CD4-positive, alpha-beta T cell treated with Interleukin-21 for 1 hour (primary cell): ENCODE measurements around the gene GOLGA6L10.
"Not testable (repeated sequence)": the region's sequence is repeated elsewhere in the genome, so short reads cannot be mapped to it uniquely, and the experiment has no call there.

Experiments
- DNase-seq: peaks from one replicate; pipeline ENCODE4 v3.0.0-alpha.2; 2020

GOLGA6L10 gene

GRCh38 chr15:82349375-82349774, at the start of gene GOLGA6L10:
Gene GOLGA6L10, minus strand, starts transcription at chr15:82349475. Its CDS starts 100 bp downstream, at chr15:82349375.
- DNase-seq = not testable (repeated sequence)

- no peak for DNase-seq
Measured at GRCh38 chr15:82398785-82399184, 49.5 kb upstream of the GOLGA6L10 start.

DNA sequence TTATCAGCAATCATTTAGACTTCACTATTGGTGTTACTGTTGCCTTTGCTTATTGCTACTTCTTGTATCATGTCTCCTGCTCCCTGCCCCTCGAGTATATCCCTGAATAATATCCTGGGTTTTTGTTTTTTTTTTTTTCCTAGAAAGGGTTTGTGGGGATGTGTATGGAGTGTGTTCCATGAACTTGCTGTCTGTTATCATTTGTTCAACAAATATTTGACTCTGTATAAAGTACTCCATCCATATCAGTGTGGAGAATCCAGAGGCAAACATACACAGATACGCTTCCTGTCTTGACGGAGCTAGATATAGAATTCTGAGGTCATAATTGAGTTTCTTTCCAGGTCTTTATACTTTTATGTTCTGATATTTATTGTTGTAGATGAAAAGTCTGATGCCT, 48.5 kb upstream of the GOLGA6L10 start:
- no peak for DNase-seq

DNA sequence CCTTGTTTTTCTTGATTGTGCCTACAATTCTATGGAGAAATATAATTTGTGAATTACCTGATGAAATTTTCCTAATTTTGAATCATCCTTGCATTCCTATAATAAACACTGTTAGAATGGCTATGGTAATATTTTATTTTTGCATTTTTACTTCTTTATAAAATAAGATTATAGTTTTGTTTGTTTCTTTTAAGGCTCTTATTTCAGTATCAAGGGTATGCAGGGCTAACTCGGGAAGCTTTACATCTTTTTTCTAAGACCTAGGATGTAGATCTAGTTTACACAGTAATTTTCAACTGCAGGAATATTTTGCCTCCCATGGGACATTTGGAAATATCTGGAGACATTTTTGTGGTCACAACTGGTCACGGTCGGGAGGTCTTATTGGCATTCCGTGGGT, 46.5 kb upstream of the GOLGA6L10 start:
- not testable (repeated sequence) for DNase-seq

- DNase-seq = no peak
Measured at GRCh38 chr15:82393671-82394070, 44.4 kb upstream of the GOLGA6L10 start.

- DNase-seq = not testable (repeated sequence)
Measured at GRCh38 chr15:82392077-82392476, 42.8 kb upstream of the GOLGA6L10 start.

GRCh38 chr15:82390152-82390551, 40.9 kb upstream of the GOLGA6L10 start:
- DNase-seq = not testable (repeated sequence)

DNA sequence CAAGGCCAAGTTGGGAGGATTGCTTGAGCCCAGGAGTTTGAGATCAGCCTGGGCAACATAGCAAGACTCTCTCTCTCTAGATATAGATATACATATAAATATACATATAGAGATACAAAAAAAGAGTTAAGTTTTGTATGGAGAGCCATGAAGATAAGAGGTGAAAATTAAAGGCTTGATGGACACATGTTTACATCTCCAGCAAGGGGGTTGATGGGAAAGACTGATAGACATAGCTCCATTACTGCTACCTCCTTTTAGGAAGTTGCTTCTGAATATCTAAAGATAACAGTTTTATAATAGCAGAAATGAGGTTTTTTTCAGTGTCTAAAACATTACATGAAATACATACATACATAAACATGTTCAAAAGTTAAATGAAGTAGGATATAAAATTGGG, 37.9 kb upstream of the GOLGA6L10 start:
- DNase-seq = not testable (repeated sequence)

GRCh38 chr15:82381330-82381955, 32.2 kb upstream of the GOLGA6L10 start:
- DNase-seq = not testable (repeated sequence)

- DNase-seq = peak; percentile 1
Measured at GRCh38 chr15:82379552-82379951, 30.3 kb upstream of the GOLGA6L10 start.

DNA sequence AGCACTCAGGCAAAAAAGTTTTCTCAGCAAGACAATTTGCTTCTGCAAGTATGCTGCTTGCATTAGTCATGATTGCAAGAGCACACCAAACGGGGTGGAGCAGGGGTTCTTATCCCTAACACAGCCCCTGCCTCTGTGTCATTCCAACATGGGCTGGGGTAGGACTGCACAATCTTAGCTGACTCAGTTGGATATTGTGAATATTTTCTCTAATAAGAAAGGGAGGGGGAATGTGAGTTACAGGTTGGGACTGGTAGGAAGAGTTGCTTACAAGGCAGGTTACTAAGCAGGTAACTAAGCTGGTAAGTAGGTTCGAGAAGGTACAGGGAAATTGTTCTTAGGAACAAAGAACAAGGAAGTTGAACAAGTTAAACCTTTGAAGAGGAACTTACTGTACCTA, 24.4 kb upstream of the GOLGA6L10 start:
- DNase-seq = not testable (repeated sequence)

DNA sequence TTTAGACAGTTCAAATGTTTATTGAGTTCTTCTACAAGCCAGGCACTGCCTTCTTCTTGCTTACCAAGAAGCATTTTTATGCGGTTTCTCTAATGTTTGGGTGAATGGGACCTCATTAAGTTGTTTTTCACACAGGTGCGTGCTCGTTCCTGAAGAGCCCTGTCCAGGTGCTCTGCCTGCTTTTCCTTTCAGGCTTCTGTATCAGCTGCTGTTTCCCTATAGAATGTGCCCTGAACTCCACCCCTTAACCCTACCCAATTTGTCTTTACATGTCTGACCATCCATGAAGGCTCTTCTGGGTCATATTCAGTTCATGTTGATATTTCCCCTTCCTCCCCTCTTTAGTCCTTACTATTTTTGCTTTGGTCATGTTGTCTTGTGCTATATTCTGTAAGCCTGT, 22.4 kb upstream of the GOLGA6L10 start:
- no peak for DNase-seq

- DNase-seq = not testable (repeated sequence)
Measured at GRCh38 chr15:82367790-82368189, 18.5 kb upstream of the GOLGA6L10 start.

- DNase-seq = peak; percentile 65
Measured at GRCh38 chr15:82365692-82366323, 16.5 kb upstream of the GOLGA6L10 start.

- DNase-seq = not testable (repeated sequence)
Measured at GRCh38 chr15:82364548-82364947, 15.3 kb upstream of the GOLGA6L10 start.

- not testable (repeated sequence) for DNase-seq
Measured at GRCh38 chr15:82362790-82363189, 13.5 kb upstream of the GOLGA6L10 start.

DNA sequence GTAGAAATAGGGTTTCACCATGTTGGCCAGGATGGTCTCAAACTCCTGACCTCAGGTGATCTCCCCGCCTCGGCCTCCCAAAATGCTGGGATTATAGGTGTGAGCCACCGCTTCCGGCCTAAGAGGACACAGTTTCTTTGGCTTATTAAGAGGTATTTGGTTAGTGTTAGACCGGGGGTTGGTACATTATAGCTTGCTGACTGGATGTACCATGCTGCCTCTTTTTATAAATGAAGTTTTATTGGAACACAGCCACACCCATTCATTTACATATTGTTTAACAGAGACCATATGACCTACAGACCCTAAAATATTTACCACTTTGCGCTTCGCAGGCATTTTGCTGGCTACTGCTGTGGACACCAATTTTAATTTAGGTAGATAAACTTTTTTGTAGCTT, 11.3 kb upstream of the GOLGA6L10 start:
- DNase-seq = not testable (repeated sequence)

DNA sequence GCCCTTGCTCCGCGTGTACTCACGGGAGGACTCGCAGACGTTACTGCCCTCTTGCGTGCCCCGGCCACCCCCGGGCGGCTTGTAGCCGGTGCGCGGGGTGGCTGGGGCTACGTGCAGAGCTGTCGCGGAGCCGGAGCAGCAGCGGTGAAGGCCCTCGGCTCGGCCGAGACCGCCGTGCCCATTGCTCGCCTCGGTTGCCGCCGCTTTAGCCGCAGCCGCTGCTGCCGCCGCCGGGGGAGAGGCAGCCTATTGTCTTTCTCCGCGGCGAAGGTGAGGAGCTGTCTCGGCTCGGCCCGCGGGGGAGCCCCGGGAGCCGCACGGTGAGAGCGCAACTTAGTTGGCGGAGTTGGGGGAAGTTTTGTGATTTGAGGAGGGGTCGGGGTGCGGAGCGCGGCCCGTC, 5.8 kb upstream of the GOLGA6L10 start:
- not testable (repeated sequence) for DNase-seq

GRCh38 chr15:82354546-82354945, 5.3 kb upstream of the GOLGA6L10 start:
- peak; percentile 47 for DNase-seq

DNA sequence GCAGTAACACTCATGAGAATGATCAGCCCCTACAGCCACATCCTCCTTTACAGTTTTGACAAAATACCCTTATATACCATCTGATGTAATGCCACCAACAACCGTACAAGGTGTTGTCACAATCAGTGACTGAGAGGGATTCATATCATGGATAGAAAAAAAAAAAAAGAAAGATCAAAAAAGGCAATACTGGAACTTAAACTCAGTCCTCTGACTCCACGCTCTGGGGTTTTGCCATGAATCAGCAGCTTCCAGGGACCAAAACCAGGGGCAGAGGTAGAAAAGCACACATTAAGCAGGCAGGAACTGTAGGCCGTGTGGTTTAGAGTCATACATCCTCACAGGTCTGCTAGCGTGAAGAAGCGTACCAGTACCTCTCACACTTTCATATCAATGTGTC, 1.6 kb downstream of the GOLGA6L10 start:
- not testable (repeated sequence) for DNase-seq

DNA sequence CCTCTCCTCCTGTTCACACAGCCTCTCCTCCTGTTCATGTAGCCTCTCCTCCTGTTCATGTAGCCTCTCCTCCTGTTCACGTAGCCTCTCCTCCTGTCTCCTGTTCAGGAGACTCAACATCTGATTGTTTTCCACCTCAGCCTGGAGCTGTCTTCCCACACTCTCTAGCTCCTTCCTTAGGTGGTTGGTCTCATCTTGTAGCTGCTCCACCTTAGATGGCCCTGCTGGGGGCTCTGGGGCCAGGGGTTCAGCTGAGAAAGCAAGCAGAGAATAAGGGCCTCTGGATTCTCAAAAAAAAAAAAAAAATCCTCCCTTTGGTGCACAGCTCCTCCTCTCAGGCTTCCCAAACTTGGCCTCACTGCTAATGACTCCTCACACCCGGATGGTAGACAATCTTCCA, 4.1 kb downstream of the GOLGA6L10 start:
- DNase-seq = not testable (repeated sequence)

DNA sequence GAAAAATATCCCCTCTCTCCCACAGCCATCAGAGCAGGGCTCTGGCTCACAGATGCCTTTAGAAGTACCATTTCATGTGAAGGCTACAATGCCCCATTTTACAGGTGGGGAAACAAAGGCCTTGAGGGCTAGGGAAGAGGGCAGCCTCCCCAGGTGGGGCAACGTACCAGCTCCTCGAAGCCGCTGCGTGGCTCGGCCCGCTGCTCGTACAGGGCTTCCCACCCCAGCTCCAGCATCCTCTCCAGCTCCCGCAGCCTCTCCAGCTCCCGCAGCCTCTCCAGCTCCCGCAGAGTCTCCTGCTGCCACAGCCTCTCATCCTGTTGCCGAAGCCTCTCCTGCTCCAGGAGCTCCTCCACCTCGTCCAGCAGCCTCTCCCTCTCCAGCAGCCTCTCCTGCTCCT, 4.9 kb downstream of the GOLGA6L10 start:
- not testable (repeated sequence) for DNase-seq

DNA sequence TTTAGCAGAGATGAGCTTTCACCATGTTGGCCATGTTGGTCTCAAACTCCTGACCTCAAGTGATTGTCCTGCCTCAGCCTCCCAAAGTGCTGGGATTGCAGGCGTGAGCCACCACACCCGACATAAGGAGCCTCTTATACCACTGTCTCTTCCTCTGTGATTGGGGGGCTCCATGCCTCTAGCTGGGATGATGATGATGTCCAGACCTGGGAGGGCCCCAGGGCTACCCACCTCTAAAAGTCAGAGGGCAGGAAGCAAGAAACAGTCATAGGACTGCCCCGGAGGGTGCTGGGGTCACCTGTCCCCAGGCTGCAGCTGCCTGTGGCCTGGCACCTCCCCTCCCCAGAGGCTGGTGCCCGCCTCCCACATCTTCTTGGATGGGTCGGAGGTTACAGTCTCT, 5.4 kb downstream of the GOLGA6L10 start:
- DNase-seq = not testable (repeated sequence)

DNA sequence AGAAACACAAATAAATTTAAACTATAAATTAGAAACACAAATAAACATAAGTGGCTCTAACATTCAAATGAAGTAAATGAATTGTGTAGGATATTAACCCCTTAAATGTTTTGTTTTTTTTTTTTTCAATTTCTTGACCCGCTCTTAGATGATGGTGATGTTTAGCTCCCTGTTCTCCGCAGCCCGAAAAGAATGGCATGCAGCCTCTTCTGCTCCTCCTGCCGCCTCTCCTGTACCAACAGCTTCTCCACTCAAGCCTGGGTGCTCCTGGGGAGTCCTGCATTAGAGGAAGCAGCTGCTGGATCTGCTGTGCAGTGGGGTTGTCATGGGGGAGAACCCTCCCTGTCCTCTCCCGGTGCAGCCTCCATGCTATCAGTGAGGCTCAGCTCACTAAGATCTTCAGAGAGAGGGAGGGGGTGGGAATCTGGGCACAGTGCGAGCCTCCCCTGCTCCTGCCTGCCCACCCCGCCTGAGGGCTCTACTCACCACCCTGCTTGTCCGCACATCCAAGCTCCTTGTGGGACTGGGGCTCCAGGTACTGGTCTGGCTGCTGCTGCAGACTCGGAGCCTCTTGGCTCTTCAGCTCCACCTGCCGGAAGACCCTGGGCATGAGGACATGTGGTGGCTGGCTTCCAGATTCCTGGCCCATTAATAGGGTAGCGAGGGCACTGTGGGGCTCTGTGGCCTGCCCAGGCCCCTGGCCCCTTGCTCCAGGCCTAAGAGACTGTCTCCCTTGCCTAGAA, 6.5 kb downstream of the GOLGA6L10 start:
- peak; percentile 27 for DNase-seq
